ENCODE data around the gene ZNF277. TPM values are rescaled to one million over a fixed set of nuclear protein-coding genes. Genes with fewer than 3 reads are reported as not detected.

The ZNF277 gene
- polyA plus RNA-seq, 1 donor, result 25.4 TPM

GRCh38 chr7:112358513-112358912, 152.0 kb downstream of the ZNF277 start:
- no peak for DNase-seq

GRCh38 chr7:112359086-112359485, 152.6 kb downstream of the ZNF277 start:
- DNase-seq, result no peak

GRCh38 chr7:112360681-112361080, 154.2 kb downstream of the ZNF277 start:
- DNase-seq, result no peak

DNA sequence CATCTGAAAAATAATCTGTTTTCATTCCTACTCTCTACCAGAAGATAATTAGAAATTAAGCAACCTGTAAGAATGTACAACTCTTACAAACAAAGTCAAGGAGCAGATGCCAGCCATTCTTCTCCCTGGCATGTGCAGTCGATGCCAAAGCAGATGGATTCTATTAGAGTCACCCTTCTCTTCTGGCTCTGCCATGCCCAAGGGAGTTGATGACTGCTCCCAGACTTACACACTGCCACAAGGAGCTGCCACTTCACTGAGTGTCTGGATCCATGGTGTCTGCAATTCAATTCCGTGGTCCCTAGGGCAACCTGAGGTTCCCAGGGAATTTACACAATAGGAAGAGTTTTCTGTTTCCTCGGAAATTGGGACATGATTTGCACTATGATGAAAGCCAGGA, 154.7 kb downstream of the ZNF277 start:
- DNase-seq, result no peak

- no peak for DNase-seq
Measured at GRCh38 chr7:112362053-112362650, 155.7 kb downstream of the ZNF277 start.

DNA sequence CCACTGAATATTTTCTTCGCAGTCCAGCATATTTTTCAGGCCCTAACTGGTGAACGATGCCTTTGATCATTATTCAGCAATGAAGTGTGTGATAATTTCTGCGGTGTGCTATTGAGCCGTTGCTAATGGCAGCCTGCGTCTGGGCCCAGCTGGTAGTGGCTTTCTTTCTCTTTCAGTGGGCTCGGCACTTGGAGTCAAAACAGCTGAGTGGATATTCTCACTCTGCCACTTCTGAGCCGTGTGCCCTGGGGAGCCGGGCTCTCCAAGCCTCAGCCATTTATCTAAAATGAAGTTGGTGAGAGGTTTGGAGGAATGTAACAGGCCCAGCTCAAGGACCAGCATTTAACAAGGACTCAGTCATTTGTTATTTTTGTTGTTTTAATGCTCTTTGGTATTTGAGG, 156.2 kb downstream of the ZNF277 start:
- DNase-seq, result no peak

GRCh38 chr7:112364388-112364787, 157.9 kb downstream of the ZNF277 start:
- DNase-seq, result no peak

DNA sequence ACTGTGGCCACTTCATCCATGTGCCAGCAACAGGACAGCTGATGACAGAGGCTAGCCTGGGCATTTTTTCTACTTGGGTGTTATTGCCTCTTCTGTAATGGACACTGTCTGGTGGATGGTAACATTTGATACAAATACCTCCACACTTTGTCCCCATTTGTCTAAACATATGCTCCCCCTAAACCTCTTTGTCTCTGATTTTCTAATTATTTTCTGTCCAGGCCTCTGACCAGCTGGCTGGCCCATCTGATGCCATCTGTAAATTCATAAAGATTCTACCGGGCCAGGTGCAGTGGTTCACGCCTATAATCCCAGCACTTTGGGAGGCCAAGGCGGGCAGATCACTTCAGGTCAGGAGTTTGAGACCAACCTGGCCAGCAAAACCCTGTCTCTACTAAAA, 159.1 kb downstream of the ZNF277 start:
- DNase-seq, result no peak

- DNase-seq, result no peak
Measured at GRCh38 chr7:112366886-112367285, 160.4 kb downstream of the ZNF277 start.

DNA sequence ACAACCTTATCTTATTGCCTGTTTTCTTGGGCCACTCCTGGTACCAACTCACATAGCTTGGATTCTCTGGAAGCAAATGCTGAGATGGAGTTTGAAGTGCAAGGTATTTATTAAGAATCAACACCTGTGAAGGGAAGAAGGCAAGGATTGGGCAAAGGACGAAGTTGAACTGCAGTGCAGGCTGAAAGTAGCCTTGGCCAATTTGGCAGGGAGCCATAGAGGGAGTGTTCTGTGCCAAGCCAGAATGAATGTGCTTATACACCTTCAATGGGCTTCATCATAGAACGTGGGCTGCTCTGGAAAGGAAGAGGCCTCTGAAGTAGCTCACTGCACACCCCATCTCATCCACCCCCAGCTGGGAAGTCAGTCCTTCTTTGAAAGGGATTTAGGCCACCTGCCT, 163.9 kb downstream of the ZNF277 start:
- no peak for DNase-seq

DNA sequence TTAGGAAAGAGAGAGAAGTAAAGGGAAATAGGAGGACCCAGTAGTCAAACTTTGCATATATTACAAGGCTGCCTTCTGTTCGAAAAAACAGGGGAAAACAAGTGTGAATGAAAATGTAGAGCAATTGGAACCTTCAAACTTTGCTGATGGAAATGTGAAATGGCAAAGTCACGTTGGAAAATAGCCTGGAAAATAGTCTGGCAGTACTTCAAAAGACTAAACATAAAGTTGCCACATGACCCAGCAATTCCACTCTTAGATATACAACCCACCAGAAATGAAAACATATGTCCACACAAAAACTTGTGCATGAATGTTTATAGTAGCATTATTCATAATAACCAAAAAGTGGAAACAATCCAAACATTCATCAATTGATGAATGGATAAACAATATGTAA, 165.2 kb downstream of the ZNF277 start:
- DNase-seq, result no peak

- no peak for DNase-seq
Measured at GRCh38 chr7:112372101-112372500, 165.6 kb downstream of the ZNF277 start.

GRCh38 chr7:112377593-112377992, 171.1 kb downstream of the ZNF277 start:
- no peak for DNase-seq

DNA sequence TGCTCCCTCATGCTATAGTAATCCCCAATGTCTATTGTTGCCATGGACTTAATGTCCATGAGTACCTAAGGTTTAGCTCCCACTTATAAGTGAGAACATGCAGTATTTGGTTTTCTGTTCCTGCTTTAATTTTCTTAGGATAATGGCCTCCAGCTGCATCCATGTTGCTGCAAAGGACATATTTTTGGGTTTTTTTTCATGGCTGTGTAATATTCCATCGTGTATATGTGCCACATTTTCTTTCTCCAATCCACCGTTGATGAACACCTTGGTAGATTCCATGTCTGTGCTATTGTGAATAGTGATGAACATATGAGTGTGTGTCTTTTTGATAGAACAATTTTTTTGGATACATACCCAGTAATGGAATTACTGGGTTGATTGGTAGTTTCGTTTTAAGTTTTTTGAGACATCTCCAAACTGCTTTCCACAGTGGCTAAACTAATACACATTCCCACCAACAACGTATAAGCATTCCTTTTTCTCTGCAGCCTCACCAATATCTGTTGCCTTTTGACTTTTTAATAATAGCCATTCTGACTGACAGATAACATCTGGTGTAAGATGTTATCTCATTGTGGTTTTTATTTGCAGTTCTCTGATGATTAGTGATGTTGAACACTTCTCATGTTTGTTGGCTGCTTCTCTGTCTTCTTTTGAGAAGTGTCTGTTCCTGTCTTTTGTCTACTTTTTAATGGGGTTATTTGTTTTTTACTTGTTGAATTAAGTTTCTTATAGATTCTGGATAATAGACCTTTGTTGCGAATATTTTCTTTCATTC, 175.0 kb downstream of the ZNF277 start:
- DNase-seq, result no peak

DNA sequence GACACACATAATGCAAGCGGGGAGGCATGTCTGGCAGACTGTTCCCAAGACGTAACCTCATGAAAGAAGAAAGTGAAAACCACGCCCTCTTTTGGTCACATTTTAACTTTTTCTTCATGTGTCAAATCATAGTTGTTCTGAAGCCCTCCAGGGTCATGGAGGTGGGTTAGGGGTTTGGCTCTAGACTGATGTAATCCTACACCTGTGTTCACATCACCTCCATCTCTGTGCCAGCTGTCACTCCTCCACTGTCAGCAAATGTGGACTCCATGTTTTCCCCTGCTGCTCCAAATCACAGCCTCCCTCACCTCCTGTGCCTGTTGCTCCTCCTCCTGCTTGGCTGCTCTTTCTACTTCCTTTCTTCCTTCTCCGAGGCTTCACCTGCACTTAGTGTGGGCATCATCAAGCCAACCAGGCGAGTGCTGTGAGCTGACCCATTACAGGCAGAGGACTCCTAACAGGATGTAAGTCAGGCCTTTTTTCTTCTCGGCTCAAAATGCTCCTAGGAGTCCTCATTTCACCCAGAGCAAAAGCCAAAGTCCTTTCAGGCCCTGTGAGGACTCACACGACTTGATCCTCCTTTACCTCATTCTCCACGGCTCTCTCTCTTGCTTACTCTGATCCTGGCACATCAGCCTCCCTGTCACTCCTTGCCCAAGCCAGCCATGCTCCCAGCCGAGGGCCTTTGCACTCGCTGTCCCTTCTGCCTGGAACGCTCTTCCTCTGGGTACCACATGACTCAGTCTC, 177.3 kb downstream of the ZNF277 start:
- DNase-seq, result no peak

- no peak for DNase-seq
Measured at GRCh38 chr7:112385516-112385915, 179.0 kb downstream of the ZNF277 start.

DNA sequence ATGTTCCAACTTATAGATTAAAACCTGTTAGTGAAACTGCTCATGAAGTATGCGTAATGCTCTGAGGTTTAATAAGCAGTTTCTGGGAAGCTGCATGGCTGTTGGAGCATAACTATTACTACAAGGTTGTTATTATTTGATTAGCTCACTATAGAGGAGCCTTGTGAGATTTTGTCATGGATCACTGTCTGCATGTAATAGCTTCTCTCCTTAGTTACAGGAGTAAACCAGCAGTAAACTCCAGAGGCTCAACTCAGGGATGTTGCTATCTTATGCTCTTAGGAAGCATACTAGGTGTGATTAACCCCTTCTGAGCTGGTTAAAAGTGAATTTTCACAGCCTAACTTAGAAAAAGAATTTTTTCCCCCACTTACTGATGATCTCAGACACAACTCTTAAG, 180.1 kb downstream of the ZNF277 start:
- DNase-seq, result no peak

DNA sequence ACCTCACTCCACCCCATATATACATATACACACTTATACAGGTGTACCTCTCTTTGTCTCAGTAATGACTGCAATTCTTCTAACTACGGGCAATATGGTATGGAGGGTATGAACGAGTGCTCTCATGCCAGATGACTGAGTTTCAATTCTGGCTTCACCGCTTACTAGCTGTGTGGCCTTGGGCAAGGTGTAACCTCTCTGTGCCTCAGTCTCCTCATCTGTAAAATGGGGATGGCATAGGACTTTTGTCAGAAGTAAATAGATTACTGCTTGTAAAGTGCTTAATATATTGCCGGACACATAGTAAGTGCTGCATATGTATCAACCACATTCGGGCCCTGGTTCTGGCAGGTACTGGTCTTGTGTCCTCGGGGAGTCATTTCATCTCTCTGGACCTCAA, 183.7 kb downstream of the ZNF277 start:
- DNase-seq, result no peak

- DNase-seq, result peak; percentile 46
Measured at GRCh38 chr7:112391079-112391821, 184.8 kb downstream of the ZNF277 start.

GRCh38 chr7:112391841-112392286, 185.4 kb downstream of the ZNF277 start:
- DNase-seq, result peak; percentile 12
